GM12891 (cell line): ENCODE measurements around the gene CCDC102B.

Experiments used
- POLR2A ChIP-seq: IDR thresholded peaks from 2 replicates; pipeline ENCODE4 v1.6.1; 2011; ENCODE audit warnings: low read depth, low read length, control low read depth
- POLR2AphosphoS5 ChIP-seq: IDR thresholded peaks from 2 replicates; pipeline ENCODE4 v1.6.1; 2011; ENCODE audit warnings: low read depth, low read length, control low read depth
- TAF1 ChIP-seq: IDR thresholded peaks from 2 replicates; pipeline ENCODE4 v1.6.1; 2011; ENCODE audit warnings: low read depth, low read length, control low read depth

DNA sequence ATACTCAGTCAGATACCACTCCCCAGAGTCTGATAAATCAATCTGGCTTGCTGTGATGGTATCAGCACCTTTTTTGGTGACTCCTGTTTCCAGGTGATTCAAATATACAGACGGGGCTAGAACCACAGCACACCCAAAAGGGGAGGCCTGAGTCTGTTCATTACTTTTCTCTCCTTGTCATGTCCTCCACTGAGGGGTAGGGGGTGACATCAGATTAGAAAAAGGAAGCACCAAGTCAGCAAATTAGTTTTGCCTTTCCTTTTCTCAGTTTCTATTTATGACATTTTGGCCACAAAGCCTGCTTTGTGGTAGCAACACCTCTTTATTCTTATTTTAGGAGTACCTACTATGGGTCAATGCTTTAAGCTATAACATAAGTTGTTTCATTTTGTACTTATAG lies 127.4 kb downstream of the CCDC102B start:
- TF ChIP-seq TAF1 (no peak), POLR2A (no peak), POLR2AphosphoS5 (no peak)
